Fibroblast of lung (primary cell): ENCODE results near the gene S100Z.

Source experiments
- EZH2 ChIP-seq: IDR thresholded peaks from 2 replicates; pipeline ENCODE4 v1.5.1; 2012; ENCODE audit warnings: low read length, control low read depth, mild to moderate bottlenecking; ENCODE audit errors: missing control alignments
- TF ChIP-seq, protein P1 (sequence below), 2 donors: IDR thresholded peaks in 1 of 2; conservative IDR thresholded peaks in 1 of 2; 1 replicate in 1 of 2; 2 replicates in 1 of 2; pipeline ENCODE4 v1.5.1; 2011 to 2012; ENCODE audit warnings: low read length in 2 of 2, control low read depth in 1 of 2, inconsistent platforms in 1 of 2, low read depth in 1 of 2, mild to moderate bottlenecking in 1 of 2

DNA sequence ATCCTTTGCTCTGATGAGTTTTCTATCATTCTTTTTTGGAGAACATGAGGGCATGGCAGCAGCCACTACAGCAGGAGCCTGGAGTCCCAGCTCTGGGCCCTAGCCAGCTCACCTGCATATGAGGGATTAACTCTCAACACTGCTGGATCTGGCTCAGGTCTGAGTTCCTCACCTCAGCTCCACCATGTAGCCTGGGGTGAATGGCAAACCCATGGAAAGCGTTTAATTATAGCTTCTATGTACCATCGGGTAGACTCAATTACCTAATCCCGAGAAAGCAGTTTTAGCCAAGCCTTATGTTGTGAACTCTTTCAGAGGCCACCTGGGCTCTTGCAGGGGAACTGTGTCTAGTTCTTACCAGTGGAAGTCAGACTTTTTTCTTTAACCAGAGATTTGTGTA is 3.9 kb upstream of the S100Z start:
- TF ChIP-seq EZH2 = no peak
- TF ChIP-seq, protein P1, sequence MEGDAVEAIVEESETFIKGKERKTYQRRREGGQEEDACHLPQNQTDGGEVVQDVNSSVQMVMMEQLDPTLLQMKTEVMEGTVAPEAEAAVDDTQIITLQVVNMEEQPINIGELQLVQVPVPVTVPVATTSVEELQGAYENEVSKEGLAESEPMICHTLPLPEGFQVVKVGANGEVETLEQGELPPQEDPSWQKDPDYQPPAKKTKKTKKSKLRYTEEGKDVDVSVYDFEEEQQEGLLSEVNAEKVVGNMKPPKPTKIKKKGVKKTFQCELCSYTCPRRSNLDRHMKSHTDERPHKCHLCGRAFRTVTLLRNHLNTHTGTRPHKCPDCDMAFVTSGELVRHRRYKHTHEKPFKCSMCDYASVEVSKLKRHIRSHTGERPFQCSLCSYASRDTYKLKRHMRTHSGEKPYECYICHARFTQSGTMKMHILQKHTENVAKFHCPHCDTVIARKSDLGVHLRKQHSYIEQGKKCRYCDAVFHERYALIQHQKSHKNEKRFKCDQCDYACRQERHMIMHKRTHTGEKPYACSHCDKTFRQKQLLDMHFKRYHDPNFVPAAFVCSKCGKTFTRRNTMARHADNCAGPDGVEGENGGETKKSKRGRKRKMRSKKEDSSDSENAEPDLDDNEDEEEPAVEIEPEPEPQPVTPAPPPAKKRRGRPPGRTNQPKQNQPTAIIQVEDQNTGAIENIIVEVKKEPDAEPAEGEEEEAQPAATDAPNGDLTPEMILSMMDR (conservative IDR thresholded peaks at IDR 0.05 in 1 of 2, IDR thresholded peaks at IDR 0.05 in 1 of 2; ENCODE audit: low read depth in 1 of 2, low read length in 2 of 2) = no peak
